Activated T-cell treated with anti-CD3 and anti-CD28 coated beads, Interleukin-2, amount 50 U/mL, for 48 hours (primary cell): ENCODE results near the gene CAPN10.

Source experiments
- DNase-seq, 2 experiments: peaks; one replicate each; pipeline ENCODE4 v3.0.0-alpha.2; 2020

The CAPN10 gene

GRCh38 chr2:240575101-240575965 lies 11.2 kb upstream of the CAPN10 start:
- no peak for DNase-seq

- no peak for DNase-seq
Observed at GRCh38 chr2:240576036-240576435, 10.5 kb upstream of the CAPN10 start.

DNA sequence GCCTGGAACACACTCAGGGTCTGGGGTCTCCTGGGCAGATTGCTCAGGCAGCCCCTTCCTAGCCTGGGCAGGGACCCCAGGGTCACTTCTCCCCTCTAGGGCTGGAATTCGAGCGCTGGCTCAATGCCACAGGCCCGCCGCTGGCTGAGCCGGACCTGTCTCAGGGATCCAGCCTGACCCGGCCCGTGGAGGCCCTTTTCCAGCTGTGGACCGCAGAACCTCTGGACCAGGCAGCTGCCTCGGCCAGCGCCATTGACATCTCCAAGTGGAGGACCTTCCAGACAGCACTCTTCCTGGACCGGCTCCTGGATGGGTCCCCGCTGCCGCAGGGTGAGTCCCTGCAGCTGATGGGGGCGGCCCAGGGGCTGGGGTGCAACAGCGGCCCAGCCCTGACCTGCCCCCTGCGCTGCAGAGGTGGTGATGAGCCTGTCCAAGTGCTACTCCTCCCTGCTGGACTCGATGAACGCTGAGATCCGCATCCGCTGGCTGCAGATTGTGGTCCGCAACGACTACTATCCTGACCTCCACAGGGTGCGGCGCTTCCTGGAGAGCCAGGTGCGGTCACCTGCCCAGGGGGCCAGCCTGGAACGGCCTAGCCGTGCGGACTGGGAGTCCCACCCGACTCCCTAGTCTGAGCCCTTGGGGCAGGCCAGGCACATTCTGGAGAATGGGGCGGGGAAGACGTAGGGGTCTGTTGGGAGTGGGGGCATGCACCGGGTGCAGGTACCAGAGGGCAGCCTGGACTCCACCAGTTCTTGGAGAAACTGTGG lies 9.9 kb upstream of the CAPN10 start:
- DNase-seq: no peak

- no peak for DNase-seq
Observed at GRCh38 chr2:240577281-240578109, 9.0 kb upstream of the CAPN10 start.

- DNase-seq: no peak
Observed at GRCh38 chr2:240578110-240578450, 8.5 kb upstream of the CAPN10 start.

- no peak for DNase-seq
Observed at GRCh38 chr2:240578488-240578887, 8.0 kb upstream of the CAPN10 start.

- DNase-seq: no peak
Observed at GRCh38 chr2:240579071-240579762, 7.3 kb upstream of the CAPN10 start.

DNA sequence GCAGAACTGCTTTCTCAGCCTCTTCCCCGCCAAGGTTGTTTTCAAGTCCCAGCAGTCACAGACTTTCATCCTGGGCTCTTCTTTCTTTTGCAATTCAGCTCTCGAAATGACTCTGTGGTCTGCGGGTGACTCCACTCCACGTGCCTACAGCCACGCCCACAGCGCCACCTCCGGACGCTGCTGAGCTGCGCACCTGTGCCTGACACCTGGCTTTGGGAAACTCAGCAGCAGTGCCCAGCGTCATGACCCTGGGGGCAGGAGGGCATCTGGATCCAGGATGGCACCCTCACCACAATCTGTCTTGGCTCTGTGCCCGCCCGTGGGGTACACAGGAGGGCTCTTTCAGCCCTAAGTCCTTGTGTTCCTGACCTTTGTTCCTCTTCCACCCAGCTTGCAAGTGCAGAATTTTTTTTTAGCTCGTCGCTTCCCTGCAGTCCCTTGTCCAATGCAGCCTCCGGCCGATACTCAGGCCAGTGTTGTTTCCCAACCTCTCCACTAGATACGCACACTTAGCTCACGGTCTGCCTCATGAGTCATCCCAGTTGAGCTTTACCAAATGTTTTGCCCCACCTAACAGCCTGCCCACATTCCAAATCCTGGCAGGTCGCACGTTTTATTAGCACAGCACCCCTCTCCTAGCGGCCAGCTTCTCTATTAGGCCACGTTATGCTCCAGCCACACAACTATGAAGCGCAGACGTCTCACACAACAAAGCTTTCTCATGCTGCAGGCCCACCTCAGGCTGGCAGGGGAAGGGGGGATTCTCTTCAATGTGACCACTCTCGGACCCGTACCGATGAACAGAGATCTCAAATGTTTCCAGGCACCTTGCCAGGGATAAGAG lies 6.5 kb upstream of the CAPN10 start:
- DNase-seq: peak; percentile 77 to 84

DNA sequence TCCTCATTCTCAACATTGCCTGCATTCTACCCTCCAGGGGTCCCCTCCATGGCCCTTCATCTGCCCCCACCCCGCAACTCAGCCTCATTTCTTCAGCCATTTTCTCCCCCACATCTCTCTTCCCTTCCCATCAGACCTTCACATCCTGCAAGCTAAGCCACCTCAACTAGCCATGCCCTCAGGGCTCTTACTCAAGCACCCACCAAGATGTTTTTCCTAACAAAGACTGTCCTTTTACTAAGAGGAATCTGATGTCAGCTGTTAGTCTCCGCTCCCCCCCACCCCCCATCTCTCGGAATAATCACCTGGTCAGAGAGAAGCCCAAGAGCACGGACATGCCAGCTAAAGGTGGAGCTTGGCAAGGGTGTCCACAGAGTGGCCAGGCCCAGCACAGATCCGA lies 4.7 kb upstream of the CAPN10 start:
- DNase-seq: no peak

DNA sequence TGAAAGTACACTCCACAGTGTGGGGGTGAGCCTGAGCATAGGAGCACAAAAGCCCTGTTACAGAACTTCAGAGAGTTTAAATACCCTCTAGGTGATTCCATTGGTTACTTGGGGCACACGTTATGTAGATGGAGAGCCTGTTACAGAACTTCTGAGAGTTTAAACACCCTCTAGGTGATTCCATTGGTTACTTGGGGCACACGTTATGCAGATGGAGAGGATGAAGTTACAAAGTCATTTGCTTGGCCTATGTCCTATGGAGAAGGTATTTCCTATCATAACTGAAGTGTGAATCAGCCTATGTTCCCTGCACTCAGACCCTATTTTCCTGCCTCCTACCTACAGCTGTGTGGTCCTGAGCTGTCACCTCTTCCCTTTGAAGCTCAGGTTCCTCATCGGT lies 3.8 kb upstream of the CAPN10 start:
- DNase-seq: no peak

- no peak for DNase-seq
Observed at GRCh38 chr2:240583774-240584173, 2.8 kb upstream of the CAPN10 start.

GRCh38 chr2:240584486-240585031 lies 2.0 kb upstream of the CAPN10 start:
- DNase-seq: no peak

DNA sequence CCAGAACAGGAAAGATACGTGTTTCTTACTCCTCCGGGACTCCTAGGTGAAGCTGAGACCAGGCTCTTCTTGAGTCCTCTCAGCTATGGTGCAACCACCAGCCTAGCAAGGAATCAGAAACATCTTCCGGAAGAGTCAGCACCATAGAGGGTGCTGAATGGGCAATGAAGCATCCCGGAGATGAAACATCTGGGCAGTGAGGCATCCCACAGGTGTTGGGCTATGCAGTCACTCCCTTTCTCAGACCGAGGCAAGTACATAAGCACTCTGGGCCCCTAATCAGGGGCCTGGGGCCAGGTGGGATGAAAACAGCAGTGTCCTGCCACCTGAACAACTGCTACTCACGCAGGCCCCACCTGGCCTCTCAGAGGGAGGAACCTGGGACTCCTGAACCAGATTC lies 1.4 kb upstream of the CAPN10 start:
- no peak for DNase-seq

- DNase-seq: no peak
Observed at GRCh38 chr2:240585681-240586197, 795 bp upstream of the CAPN10 start.

GRCh38 chr2:240586919-240587800 lies 626 bp downstream of the CAPN10 start:
- DNase-seq: peak; percentile 70 to 75

GRCh38 chr2:240588006-240588655 lies 1.6 kb downstream of the CAPN10 start:
- DNase-seq: no peak

GRCh38 chr2:240588669-240589068 lies 2.1 kb downstream of the CAPN10 start:
- DNase-seq: no peak

DNA sequence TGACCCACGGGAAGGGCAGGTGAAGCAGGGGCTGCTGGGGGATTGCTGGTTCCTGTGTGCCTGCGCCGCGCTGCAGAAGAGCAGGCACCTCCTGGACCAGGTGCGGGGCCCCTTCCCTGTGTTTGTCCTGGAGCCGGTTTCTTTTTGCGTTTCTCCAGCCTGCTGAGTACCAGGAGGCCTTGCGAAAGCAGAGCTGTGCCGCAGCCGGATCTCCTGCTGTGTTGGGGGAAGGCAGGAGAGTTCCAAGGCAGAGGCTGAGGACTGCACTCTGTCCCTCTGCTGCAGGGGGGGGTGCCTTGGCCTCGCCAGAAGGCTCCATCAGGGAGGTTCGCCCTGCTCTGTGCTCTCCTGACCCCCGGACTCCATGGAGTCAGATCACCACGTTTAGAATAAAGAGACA lies 2.8 kb downstream of the CAPN10 start:
- DNase-seq: no peak

DNA sequence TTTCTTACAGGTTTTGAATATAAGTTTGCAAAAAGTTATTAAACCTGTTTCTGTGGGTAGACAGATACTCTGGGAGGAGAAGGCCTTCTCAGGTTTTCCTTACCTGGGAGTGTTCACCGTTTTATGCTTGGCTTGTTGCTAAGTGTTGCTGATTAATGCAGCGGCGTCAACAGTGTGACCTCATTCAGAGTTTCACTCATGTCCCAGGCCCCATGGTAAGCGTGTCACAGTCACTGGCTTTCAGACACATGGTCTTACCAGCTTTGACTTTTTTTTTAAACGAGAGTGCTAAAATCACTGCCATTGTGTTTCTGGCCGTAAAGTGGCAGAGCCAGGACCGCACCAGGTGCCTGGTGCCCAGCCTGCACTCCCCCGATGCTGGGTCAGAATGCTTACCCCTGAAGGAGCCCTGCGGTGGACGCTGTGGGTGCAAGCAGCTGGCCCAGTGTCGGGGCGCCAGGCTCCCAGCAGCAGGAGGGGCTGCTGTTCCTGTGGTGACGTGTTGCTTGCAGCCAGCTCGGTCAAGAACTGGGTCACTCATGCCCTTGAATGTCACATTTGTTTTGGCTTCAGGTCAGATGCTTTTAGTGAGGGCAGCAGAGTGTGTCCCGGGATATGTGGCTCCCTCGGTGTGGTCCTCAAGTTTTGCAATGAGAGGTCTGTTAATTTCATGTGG lies 3.5 kb downstream of the CAPN10 start:
- DNase-seq: no peak
